Measurements from ENCODE around the gene CHST11.
"Not testable (repeated sequence)": the region's sequence is repeated elsewhere in the genome, so short reads cannot be mapped to it uniquely, and the experiment has no call there.

The CHST11 gene

DNA sequence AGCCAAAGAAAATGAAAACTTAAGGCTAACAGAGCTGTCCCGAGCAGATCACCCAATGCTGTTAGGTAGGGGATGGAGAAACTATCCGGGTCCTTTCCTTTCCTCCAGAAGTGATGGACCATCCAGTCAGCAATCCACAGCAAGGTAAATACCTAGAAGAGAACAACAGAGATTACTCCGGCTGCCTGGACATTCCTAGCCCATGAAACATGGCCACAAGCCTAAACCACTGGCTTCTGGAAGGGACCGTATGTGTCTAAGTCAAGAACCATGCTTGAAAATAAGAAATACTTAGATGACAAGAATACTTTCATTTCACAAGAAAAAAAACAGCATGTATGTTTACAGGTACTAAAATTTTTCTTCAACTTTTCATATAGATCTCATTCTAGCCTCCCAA, 348.4 kb downstream of the CHST11 start:
- DNase-seq (ENCODE audit: low spot score) = no peak

GRCh38 chr12:104806194-104806593, 349.4 kb downstream of the CHST11 start:
- not testable (repeated sequence) for DNase-seq (ENCODE audit: low spot score)

DNA sequence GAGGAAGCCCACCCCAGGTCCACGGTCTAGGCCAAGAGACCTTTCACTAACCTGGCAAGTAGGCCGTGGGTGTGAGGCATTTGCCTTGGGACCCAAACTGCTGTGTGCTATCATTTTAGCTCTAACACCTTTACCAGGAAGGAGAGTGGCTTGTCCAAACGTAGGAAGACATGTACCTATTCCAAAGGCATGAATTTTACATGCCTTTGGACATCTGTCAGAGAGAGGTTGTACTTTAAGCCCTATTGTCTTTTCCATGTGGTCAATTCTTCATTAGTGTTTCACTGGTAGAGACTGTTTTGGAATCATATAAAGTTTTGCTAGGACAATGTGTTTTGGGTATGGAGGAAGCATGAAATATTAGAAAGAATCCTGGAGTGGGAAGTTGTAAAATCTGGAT, 352.5 kb downstream of the CHST11 start:
- no peak for DNase-seq (ENCODE audit: low spot score)

DNA sequence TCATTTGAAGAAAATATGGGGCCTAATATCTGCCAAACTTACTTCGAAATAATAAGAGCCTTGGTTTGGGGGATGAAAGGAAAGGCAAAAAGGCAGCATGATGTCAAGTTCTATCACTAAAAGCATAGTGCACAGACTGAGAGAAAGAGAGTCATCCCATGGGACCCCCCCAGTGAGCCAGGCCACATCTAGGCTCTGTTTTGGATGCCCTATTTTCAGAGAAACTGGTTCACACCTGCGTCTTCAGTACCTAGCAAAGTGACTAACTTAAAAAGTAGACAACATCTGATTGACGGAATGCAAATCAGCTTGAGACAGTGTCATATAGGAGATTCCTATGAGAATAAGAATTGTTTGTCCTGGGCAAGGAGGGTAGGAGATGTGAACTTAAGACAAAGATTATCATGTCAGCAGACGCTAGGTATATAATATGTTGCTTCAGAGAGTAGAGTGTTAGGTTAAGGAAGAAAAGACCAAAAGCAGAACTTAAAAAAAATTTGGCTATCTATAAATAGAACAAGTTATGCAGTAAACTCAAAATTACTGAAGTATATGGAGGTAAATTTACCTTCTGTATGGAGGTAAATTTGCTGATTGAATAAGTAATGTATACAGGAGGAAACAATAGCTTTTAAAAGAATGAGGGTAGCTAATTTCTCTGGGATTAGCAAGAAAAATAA, 353.1 kb downstream of the CHST11 start:
- DNase-seq (ENCODE audit: low spot score) = no peak

Data from CD4-positive, alpha-beta T cell treated with Interleukin-15 for 4 hours (primary cell).